ENCODE results near the gene GNAZ. TPM values are rescaled to one million over a fixed set of nuclear protein-coding genes. Genes with fewer than 3 reads are reported as not detected.
"Not testable (repeated sequence)": the region's sequence is repeated elsewhere in the genome, so short reads cannot be mapped to it uniquely, and the experiment has no call there.

The GNAZ gene
- total and polyA plus RNA-seq, 12 donors = 3.0 to 70.8 (median 9.4) TPM

GRCh38 chr22:23026777-23027176 lies 43.5 kb upstream of the GNAZ start:
- no peaks in the 10 kb centered on the region for H3K36me3 ChIP-seq (replicated peaks in 1 of 2)
- no peaks in the 10 kb centered on the region for H3K4me1 ChIP-seq (replicated peaks in 1 of 2)
- H3K27me3 ChIP-seq = no peaks in the 10 kb centered on the region
- TF ChIP-seq POLR2A (IDR thresholded peaks at IDR 0.05) (no peak), CTCF (IDR thresholded peaks at IDR 0.05) (no peak)
- no peak for DNase-seq
- intact Hi-C loops (cut with DNase I) = no loop called here
- H3K9me3 ChIP-seq (replicated peaks in 1 of 3) = no peaks in the 10 kb centered on the region
- no peak overlapping the region for H3K27ac ChIP-seq
- 91 to 96% (median 94%) methylated on average over 10 of the region's 10 CpGs for WGBS, 4 donors
- no peak overlapping the region for H3K4me3 ChIP-seq

GRCh38 chr22:23027849-23028248 lies 42.5 kb upstream of the GNAZ start:
- H3K4me3 ChIP-seq; H3K27me3 ChIP-seq; DNase-seq; intact Hi-C loops (cut with DNase I); H3K27ac ChIP-seq; H3K4me1 ChIP-seq (replicated peaks in 1 of 2); H3K36me3 ChIP-seq (replicated peaks in 1 of 2); H3K9me3 ChIP-seq (replicated peaks in 1 of 3): not testable (repeated sequence)

- intact Hi-C loops (cut with DNase I) = no loop called here
- Histone ChIP-seq H3K9me3 (replicated peaks in 1 of 3) (no peaks in the 10 kb centered on the region), H3K36me3 (replicated peaks in 1 of 2) (no peaks in the 10 kb centered on the region), H3K27me3 (no peaks in the 10 kb centered on the region), H3K4me1 (replicated peaks in 1 of 2) (no peaks in the 10 kb centered on the region), H3K4me3 (no peak overlapping the region), H3K27ac (no peak overlapping the region)
- WGBS, 4 donors = 76 to 84% (median 79%) methylated on average over 9 of the region's 9 CpGs
- TF ChIP-seq POLR2A (IDR thresholded peaks at IDR 0.05) = no peak
- no peak for TF ChIP-seq CTCF (IDR thresholded peaks at IDR 0.05)
- DNase-seq = no peak
Observed at GRCh38 chr22:23029521-23030228, 40.6 kb upstream of the GNAZ start.

- H3K36me3 ChIP-seq (replicated peaks in 1 of 2) = no peaks in the 10 kb centered on the region
- 74 to 88% (median 86%) methylated on average over 4 of the region's 4 CpGs for WGBS, 4 donors
- DNase-seq = no peak
Observed at GRCh38 chr22:23031381-23031780, 38.9 kb upstream of the GNAZ start.

More at GRCh38 chr22:23031381-23031780, 38.9 kb upstream of the GNAZ start:
- Histone ChIP-seq H3K27me3 (no peaks in the 10 kb centered on the region), H3K9me3 (replicated peaks in 1 of 3) (no peaks in the 10 kb centered on the region), H3K27ac (no peak overlapping the region), H3K4me3 (no peak overlapping the region), H3K4me1 (replicated peaks in 1 of 2) (peaks cover 0 to under 1% of the 10 kb centered on the region in 2 donors)
- TF ChIP-seq POLR2A (IDR thresholded peaks at IDR 0.05) (no peak), CTCF (IDR thresholded peaks at IDR 0.05) (no peak)
- intact Hi-C loops (cut with DNase I) = no loop called here
